K562 (cell line): ENCODE data around the gene LRRC14B. TPM values are rescaled to one million over a fixed set of nuclear protein-coding genes. Genes with fewer than 3 reads are reported as not detected.

Source experiments
- AFF4 ChIP-seq: sonication (generic); formaldehyde crosslinking; IDR thresholded peaks from 2 replicates; pipeline ENCODE4 v1.8.0; 2023; ENCODE audit warnings: mild to moderate bottlenecking, missing genetic modification reagents
- CEBPZ ChIP-seq: fragments of 150-350 bp; IDR thresholded peaks from 2 replicates; pipeline ENCODE4 v1.6.1; 2014; ENCODE audit warnings: low read depth, mild to moderate bottlenecking, low read length, borderline replicate concordance
- EWSR1 ChIP-seq: fragments of 450-650 bp; IDR thresholded peaks from 2 replicates; pipeline ENCODE4 v1.6.1; 2018; ENCODE audit warnings: borderline replicate concordance, mild to moderate bottlenecking, low read depth, moderate library complexity; ENCODE audit not compliant: partially characterized antibody
- FOXJ2 ChIP-seq: fragments of 200-800 bp; sonication (Bioruptor generic); IDR thresholded peaks from 2 replicates; pipeline ENCODE4 v1.6.1; 2016; ENCODE audit warnings: missing genetic modification characterization, missing compliant biosample characterization
- FOXM1 ChIP-seq, 2 experiments: fragments of 450-650 bp in 1 of 2; sonication (generic) in 1 of 2; formaldehyde crosslinking in 1 of 2; IDR thresholded peaks; 2 replicates each; pipeline versions ENCODE4 v1.6.1 to v1.9.0; 2017 to 2022; ENCODE audit warnings: low read depth in 2 of 2, mild to moderate bottlenecking in 2 of 2, missing genetic modification reagents in 1 of 2, moderate library complexity in 1 of 2
- IRF9 ChIP-seq: fragments of 450-650 bp; IDR thresholded peaks from 2 replicates; pipeline ENCODE4 v1.6.1; 2016; ENCODE audit warnings: missing biosample characterization, missing genetic modification characterization
- NR2F6 ChIP-seq: fragments of 450-650 bp; formaldehyde crosslinking; IDR thresholded peaks from 2 replicates; pipeline ENCODE4 v1.4.0; 2020; ENCODE audit warnings: mild to moderate bottlenecking
- SREBF2 ChIP-seq: sonication (generic); formaldehyde crosslinking; IDR thresholded peaks from 2 replicates; pipeline ENCODE4 v1.4.0; 2020; ENCODE audit warnings: mild to moderate bottlenecking, missing genetic modification reagents
- TAF1 ChIP-seq: IDR thresholded peaks from 2 replicates; pipeline ENCODE4 v1.6.1; 2011; ENCODE audit warnings: mild to moderate bottlenecking, low read length, moderate library complexity; ENCODE audit not compliant: insufficient read depth, control insufficient read depth, severe bottlenecking; ENCODE audit errors: extremely low read depth
- TCF3 ChIP-seq: sonication (generic); formaldehyde crosslinking; IDR thresholded peaks from 2 replicates; pipeline ENCODE4 v1.4.0; 2020; ENCODE audit warnings: mild to moderate bottlenecking, missing genetic modification reagents
- TEAD2 ChIP-seq: fragments of 450-650 bp; IDR thresholded peaks from 2 replicates; pipeline ENCODE4 v1.6.1; 2016; ENCODE audit warnings: missing genetic modification characterization, control low read depth, missing compliant biosample characterization
- ZNF324 ChIP-seq: fragments of 250-450 bp; sonication (Bioruptor Pico); IDR thresholded peaks from 2 replicates; pipeline ENCODE4 v1.4.0; 2020; ENCODE audit warnings: mild to moderate bottlenecking
- ZNF639 ChIP-seq, 2 experiments: fragments of 200-800 bp in 1 of 2; sonication (Bioruptor generic) in 1 of 2; sonication (generic) in 1 of 2; formaldehyde crosslinking in 1 of 2; IDR thresholded peaks in 1 of 2; conservative IDR thresholded peaks in 1 of 2; 2 replicates each; pipeline versions ENCODE4 v1.5.0 to v1.6.1; 2016 to 2020; ENCODE audit warnings: missing compliant biosample characterization in 1 of 2, missing genetic modification characterization in 1 of 2, missing genetic modification reagents in 1 of 2
- ZNF655 ChIP-seq: fragments of 250-450 bp; sonication (Bioruptor Pico); IDR thresholded peaks from 2 replicates; pipeline ENCODE4 v1.5.0; 2021
- polyA plus RNA-seq, 8 experiments: library from polyadenylated mRNA; depleted of rRNA in 4 of 8; stranded (reverse) in 5 of 8; unstranded in 3 of 8; fragments of >200 nt; fragmentation: Nextera tagmentation in 2 of 8; fragmentation: Illumina TruSeq in 1 of 8; extraction: Ambion mirVana in 2 of 8; extraction: Trizol in 1 of 8; gene quantifications; 2 replicates each; pipeline versions ENCODE4 v1.2.1 to v1.2.3, GENCODE V29; 2011 to 2014; ENCODE audit warnings: inconsistent platforms in 1 of 8, missing spikeins in 1 of 8
- total RNA-seq, 7 experiments: library from RNA; depleted of rRNA in 6 of 7; stranded (reverse); fragments of >200 nt in 6 of 7; fragmentation: Illumina TruSeq in 2 of 7; extraction: Trizol in 2 of 7; gene quantifications; 2 replicates each; pipeline versions ENCODE4 v1.2.1 to v1.2.3, GENCODE V29; 2011 to 2021; ENCODE audit warnings: low replicate concordance in 1 of 7

Gene LRRC14B
- total and polyA plus RNA-seq, 9 of the 15 experiments (the other 6 are each of a cell fraction or from before 2014, with no cell fraction given) = not detected

- TF ChIP-seq CEBPZ (no peak), IRF9 (tag) (no peak), NR2F6 (no peak), AFF4 (CRISPR knock-in tag) (no peak), ZNF324 (CRISPR knock-in tag) (no peak), EWSR1 (no peak), FOXJ2 (tag) (no peak), SREBF2 (no peak), TCF3 (CRISPR knock-in tag) (no peak), TAF1 (peak; percentile 17), ZNF655 (CRISPR knock-in tag) (no peak), FOXM1 (IDR thresholded peaks at IDR 0.05; ENCODE audit: low read depth) (no peak), FOXM1 (CRISPR knock-in tag; IDR thresholded peaks at IDR 0.05; ENCODE audit: low read depth) (no peak), ZNF639 (CRISPR knock-in tag; conservative IDR thresholded peaks at IDR 0.05 in 1 of 2, IDR thresholded peaks at IDR 0.05 in 1 of 2) (no peak), TEAD2 (no peak)
These were observed 27.4 kb downstream of the LRRC14B start (continued) for GRCh38 chr5:218457-219291.
